Upper lobe of left lung (tissue), 6 donors: ENCODE data around the gene HNRNPA1. TPM values are rescaled to one million over a fixed set of nuclear protein-coding genes. Genes with fewer than 3 reads are reported as not detected.
"Not testable (repeated sequence)": the region's sequence is repeated elsewhere in the genome, so short reads cannot be mapped to it uniquely, and the experiment has no call there.

ENCODE experiments used
- ATAC-seq, 2 donors: fragments of 200-7000 bp; cut with Tn5 transposase; one replicate each; pipeline ENCODE4 v1.9.1; 2022; ENCODE audit warnings: mild to moderate bottlenecking in 2 of 2, moderate library complexity in 2 of 2; ENCODE audit not compliant: low FRiP score in 2 of 2
- DNase-seq, 2 donors: peaks; one replicate each; pipeline ENCODE4 v3.0.0-alpha.2; 2019 to 2020
- H3K27ac ChIP-seq, 4 donors: fragments of 200-600 bp; sonication (generic); one replicate each; pipeline ENCODE4 v1.5.1; 2016 to 2019
- H3K27me3 ChIP-seq, 4 donors: fragments of 200-600 bp; sonication (generic); one replicate each; pipeline ENCODE4 v1.5.1; 2017 to 2019
- H3K36me3 ChIP-seq, 4 donors: fragments of 200-600 bp; sonication (generic); one replicate each; pipeline ENCODE4 v1.5.1; 2016 to 2019
- H3K4me1 ChIP-seq, 4 donors: fragments of 200-600 bp; sonication (generic); one replicate each; pipeline ENCODE4 v1.5.1; 2018 to 2019
- H3K4me3 ChIP-seq, 4 donors: fragments of 200-600 bp; sonication (generic); one replicate each; pipeline ENCODE4 v1.5.1; 2017 to 2019; ENCODE audit warnings: mild to moderate bottlenecking in 2 of 4, moderate library complexity in 1 of 4
- H3K9me3 ChIP-seq, 4 donors: fragments of 200-600 bp; sonication (generic); one replicate each; pipeline ENCODE4 v1.5.1; 2018 to 2019
- EP300 ChIP-seq, 4 donors: sonication (generic); formaldehyde crosslinking; IDR thresholded peaks; one replicate each; pipeline ENCODE4 v1.5.1; 2017; ENCODE audit warnings: antibody characterized with exemption in 4 of 4, control low read depth in 2 of 4
- POLR2A ChIP-seq, 4 donors: fragments of 450-650 bp; IDR thresholded peaks; one replicate each; pipeline ENCODE4 v1.5.1; 2016 to 2017; ENCODE audit warnings: antibody characterized with exemption in 4 of 4, mild to moderate bottlenecking in 2 of 4
- POLR2AphosphoS5 ChIP-seq, 2 donors: sonication (generic); formaldehyde crosslinking; IDR thresholded peaks; one replicate each; pipeline ENCODE4 v1.5.1; 2017; ENCODE audit warnings: antibody characterized with exemption in 2 of 2
- WGBS, 2 donors: methylation state at CpG; one replicate each; pipeline ENCODE4 v1.1.5; 2017 to 2018; 5-methylcytosine and 5-hydroxymethylcytosine counted together
- total RNA-seq, 6 donors: library from RNA; depleted of rRNA in 4 of 6; stranded (reverse); fragments of >200 nt in 4 of 6; gene quantifications; one replicate each; pipeline versions ENCODE4 v1.1.0 to v1.2.1, GENCODE V29; 2016 to 2021
- TF ChIP-seq, protein P1 (sequence below), 6 experiments: fragments of 450-650 bp in 4 of 6; fragments of 200-600 bp in 2 of 6; sonication (generic) in 2 of 6; IDR thresholded peaks; one replicate each; pipeline ENCODE4 v1.5.1; 2016 to 2019; ENCODE audit warnings: antibody characterized with exemption in 6 of 6
- donor health status: DM: no; HTN: no; CAD: no; lungs with moderate emphysema.
- donor health status: DM: no; HTN: yes; CAD: no; lungs with severe emphysema.

The HNRNPA1 gene
- total RNA-seq, 6 donors from 2014 or later: 255 to 870 (median 475) TPM

- no peak overlapping the region for H3K4me3 ChIP-seq
- no peaks in the 10 kb centered on the region for H3K36me3 ChIP-seq
- ATAC-seq: peak; percentile 90 to 92
- TF ChIP-seq POLR2AphosphoS5 (IDR thresholded peaks at IDR 0.05) (peak; percentile 67 to 69), POLR2A (IDR thresholded peaks at IDR 0.05) (peak in 2 of 4 donors; percentile 32 to 46), EP300 (IDR thresholded peaks at IDR 0.05) (peak in 1 of 4 donors; percentile 63)
- TF ChIP-seq, protein P1, sequence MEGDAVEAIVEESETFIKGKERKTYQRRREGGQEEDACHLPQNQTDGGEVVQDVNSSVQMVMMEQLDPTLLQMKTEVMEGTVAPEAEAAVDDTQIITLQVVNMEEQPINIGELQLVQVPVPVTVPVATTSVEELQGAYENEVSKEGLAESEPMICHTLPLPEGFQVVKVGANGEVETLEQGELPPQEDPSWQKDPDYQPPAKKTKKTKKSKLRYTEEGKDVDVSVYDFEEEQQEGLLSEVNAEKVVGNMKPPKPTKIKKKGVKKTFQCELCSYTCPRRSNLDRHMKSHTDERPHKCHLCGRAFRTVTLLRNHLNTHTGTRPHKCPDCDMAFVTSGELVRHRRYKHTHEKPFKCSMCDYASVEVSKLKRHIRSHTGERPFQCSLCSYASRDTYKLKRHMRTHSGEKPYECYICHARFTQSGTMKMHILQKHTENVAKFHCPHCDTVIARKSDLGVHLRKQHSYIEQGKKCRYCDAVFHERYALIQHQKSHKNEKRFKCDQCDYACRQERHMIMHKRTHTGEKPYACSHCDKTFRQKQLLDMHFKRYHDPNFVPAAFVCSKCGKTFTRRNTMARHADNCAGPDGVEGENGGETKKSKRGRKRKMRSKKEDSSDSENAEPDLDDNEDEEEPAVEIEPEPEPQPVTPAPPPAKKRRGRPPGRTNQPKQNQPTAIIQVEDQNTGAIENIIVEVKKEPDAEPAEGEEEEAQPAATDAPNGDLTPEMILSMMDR (IDR thresholded peaks at IDR 0.05): no peak
- H3K9me3 ChIP-seq: no peaks in the 10 kb centered on the region
- peak overlapping the region; percentile 68 to 80 (median 74) for H3K27ac ChIP-seq
- peak; percentile 91 to 99 for DNase-seq
- no peaks in the 10 kb centered on the region for H3K27me3 ChIP-seq
- H3K4me1 ChIP-seq: peaks cover 30 to 45% (median 35%) of the 10 kb centered on the region in 4 donors
- 25 to 60% methylated on average over 4 to 8 of the region's 8 CpGs for WGBS, 2 donors
Measured at GRCh38 chr12:54306925-54307741, 26.6 kb downstream of the HNRNPA1 start.

- H3K27me3 ChIP-seq: no peaks in the 10 kb centered on the region
- H3K4me1 ChIP-seq: peaks cover 15 to 20% (median 16%) of the 10 kb centered on the region in 4 donors
- H3K36me3 ChIP-seq: no peaks in the 10 kb centered on the region
- no peaks in the 10 kb centered on the region for H3K9me3 ChIP-seq
- DNase-seq (no peak), ATAC-seq (no peak)
- no peak overlapping the region for H3K27ac ChIP-seq
- 44 to 60% methylated on average over 2 of the region's 2 CpGs for WGBS, 2 donors
- H3K4me3 ChIP-seq: no peak overlapping the region
- TF ChIP-seq, protein P1 (IDR thresholded peaks at IDR 0.05): no peak
- TF ChIP-seq POLR2AphosphoS5 (IDR thresholded peaks at IDR 0.05) (no peak), EP300 (IDR thresholded peaks at IDR 0.05) (no peak), POLR2A (IDR thresholded peaks at IDR 0.05) (no peak)
Measured at GRCh38 chr12:54311051-54311450, 30.5 kb downstream of the HNRNPA1 start.

- WGBS, 2 donors: 93 to 94% methylated on average over 7 of the region's 7 CpGs
- not testable (repeated sequence) for H3K36me3 ChIP-seq, DNase-seq, H3K27ac ChIP-seq, H3K9me3 ChIP-seq, H3K27me3 ChIP-seq, H3K4me3 ChIP-seq, H3K4me1 ChIP-seq, ATAC-seq
Measured at GRCh38 chr12:54312309-54312708, 31.8 kb downstream of the HNRNPA1 start.

GRCh38 chr12:54321363-54321762 is 40.8 kb downstream of the HNRNPA1 start:
- Histone ChIP-seq H3K4me3 (no peak overlapping the region), H3K4me1 (peaks cover 11 to 18% (median 15%) of the 10 kb centered on the region in 4 donors), H3K36me3 (no peaks in the 10 kb centered on the region), H3K27ac (no peak overlapping the region), H3K9me3 (no peaks in the 10 kb centered on the region), H3K27me3 (no peaks in the 10 kb centered on the region)
- no peak for DNase-seq
- WGBS, 2 donors: 89 to 94% methylated on average over 5 of the region's 5 CpGs
- TF ChIP-seq EP300 (IDR thresholded peaks at IDR 0.05) (no peak), POLR2A (IDR thresholded peaks at IDR 0.05) (no peak), POLR2AphosphoS5 (IDR thresholded peaks at IDR 0.05) (no peak)
- TF ChIP-seq, protein P1 (IDR thresholded peaks at IDR 0.05): no peak
- ATAC-seq: no peak

DNA sequence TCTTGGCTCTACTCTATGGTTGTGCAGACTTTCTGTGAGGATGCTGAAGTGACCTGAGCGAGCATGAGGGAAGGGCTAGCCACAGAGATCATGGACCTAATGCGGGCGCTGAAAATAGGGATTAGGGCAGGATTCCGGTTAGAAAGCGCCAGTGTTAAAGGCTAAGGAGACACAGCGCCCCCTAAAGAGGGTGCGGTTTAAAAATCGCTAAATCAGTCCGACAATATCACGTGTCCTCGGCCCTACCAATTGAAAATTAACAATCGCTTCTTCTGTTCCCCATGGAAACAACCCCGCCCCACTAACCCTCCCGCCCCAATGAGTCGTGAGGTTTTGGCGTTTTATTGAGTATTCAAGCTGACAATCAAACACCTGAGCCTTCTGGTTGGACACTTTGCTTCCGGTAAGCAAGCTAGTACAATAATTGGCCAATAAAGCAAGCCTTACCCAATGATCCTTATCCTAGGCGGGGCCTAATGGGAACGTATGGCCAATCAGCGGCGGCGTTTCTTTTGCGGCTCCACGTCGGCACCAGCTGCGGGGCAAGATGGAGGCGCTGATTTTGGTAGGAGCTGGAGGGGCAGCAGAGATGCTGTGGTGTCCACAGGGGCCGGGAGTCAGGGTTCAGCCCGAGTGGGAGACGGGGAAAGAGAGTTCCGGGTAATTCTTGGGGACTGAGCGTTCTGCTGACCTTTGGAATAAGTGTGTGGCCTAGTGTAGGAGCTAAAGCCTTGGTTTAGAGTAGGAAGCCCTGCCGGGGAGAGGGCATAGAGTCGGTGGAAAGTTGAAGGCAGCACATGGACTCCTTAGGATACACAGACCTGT is 44.3 kb downstream of the HNRNPA1 start, which contains the start of gene COPZ1:
COPZ1 (plus strand) TSS at position 515 of the 825 bp plus-strand sequence; CDS start at position 548, 33 bp downstream.
- ATAC-seq (peak; percentile 98), DNase-seq (peak; percentile 90 to 96)
- Histone ChIP-seq H3K27me3 (no peaks in the 10 kb centered on the region), H3K4me3 (peak within 1 kb of the TSS; percentile 70 to 86 (median 78)), H3K36me3 (peaks cover 0 to 11% (median 0%) of the 10 kb centered on the region in 4 donors), H3K9me3 (no peaks in the 10 kb centered on the region), H3K4me1 (peaks cover 41 to 49% (median 46%) of the 10 kb centered on the region in 4 donors), H3K27ac (peak within 1 kb of the TSS; percentile 85 to 94 (median 92))
- TF ChIP-seq, protein P1 (IDR thresholded peaks at IDR 0.05): peak; percentile 35 to 77 (median 58)
- TF ChIP-seq EP300 (IDR thresholded peaks at IDR 0.05) (peak in 1 of 4 donors; percentile 1), POLR2A (IDR thresholded peaks at IDR 0.05) (peak in 3 of 4 donors; percentile 61 to 88 (median 73)), POLR2AphosphoS5 (IDR thresholded peaks at IDR 0.05) (peak; percentile 74 to 85)
- 1 to 2% methylated on average over 31 to 34 of the region's 34 CpGs for WGBS, 2 donors

GRCh38 chr12:54325442-54326109 is 45.0 kb downstream of the HNRNPA1 start:
- not testable (repeated sequence) for H3K27me3 ChIP-seq, DNase-seq, ATAC-seq, H3K9me3 ChIP-seq
- H3K36me3 ChIP-seq: peaks cover 0 to 11% (median 0%) of the 10 kb centered on the region in 4 donors
- peak overlapping the region; percentile 85 to 94 (median 92) for H3K27ac ChIP-seq
- peak overlapping the region; percentile 70 to 86 (median 78) for H3K4me3 ChIP-seq
- peaks cover 47 to 57% (median 52%) of the 10 kb centered on the region in 4 donors for H3K4me1 ChIP-seq
- WGBS, 2 donors: 44 to 46% methylated on average over 22 of the region's 22 CpGs
